IMR-90 (cell line): ENCODE results near the gene CMTM1. TPM values are rescaled to one million over a fixed set of nuclear protein-coding genes. Genes with fewer than 3 reads are reported as not detected.

ENCODE experiments used
- ATAC-seq: fragments of 200-7000 bp; cut with Tn5 transposase; 2 replicates; pipeline ENCODE4 v1.9.1; 2020; ENCODE audit warnings: low read depth, mild to moderate bottlenecking, moderate library complexity
- BruUV-seq: library from RNA; stranded (reverse); fragments of 400-500 nt; replicated peaks from 2 replicates; lab custom pipeline; 2021; lab: Mats Ljungman, UMichigan
- CTCF ChIA-PET: fragments of 300-600 bp; formaldehyde crosslinking; extraction: SDS; loops from one replicate; lab custom pipeline; 2021; ENCODE audit warnings: antibody characterized with exemption; lab: Yijun Ruan, JAX
- POLR2A ChIA-PET: fragments of 300-600 bp; sonication (Branson Sonifier 250); formaldehyde crosslinking; loops from one replicate; lab custom pipeline; 2022; ENCODE audit warnings: antibody characterized with exemption; ENCODE audit not compliant: unreplicated experiment; lab: Charles Lee
- DNase-seq: peaks from one replicate; pipeline ENCODE4 v3.0.0; 2013
- H2AFZ ChIP-seq: replicated peaks from 2 replicates; pipeline ENCODE3; 2013; ENCODE audit warnings: low read length, mild to moderate bottlenecking; ENCODE audit not compliant: poor library complexity
- H2AK5ac ChIP-seq: 2 replicates; pipeline ENCODE4 v1.6.1; 2013; ENCODE audit warnings: low read depth, low read length, inconsistent platforms
- H2AK9ac ChIP-seq: replicated peaks from 2 replicates; pipeline ENCODE3; 2013; ENCODE audit warnings: mild to moderate bottlenecking, low read depth, low read length, moderate library complexity; ENCODE audit not compliant: poor library complexity
- H2BK120ac ChIP-seq: 2 replicates; pipeline ENCODE4 v1.6.1; 2013; ENCODE audit warnings: low read depth, low read length, inconsistent platforms
- H2BK15ac ChIP-seq: 3 replicates; pipeline ENCODE4 v1.6.1; 2013; ENCODE audit warnings: low read depth, low read length, inconsistent platforms
- H2BK20ac ChIP-seq: 2 replicates; pipeline ENCODE4 v1.6.1; 2013; ENCODE audit warnings: low read depth, mild to moderate bottlenecking, inconsistent platforms, low read length, moderate library complexity
- H2BK5ac ChIP-seq: 2 replicates; pipeline ENCODE4 v1.6.1; 2013; ENCODE audit warnings: mild to moderate bottlenecking, low read depth, low read length, inconsistent platforms; ENCODE audit not compliant: poor library complexity, severe bottlenecking
- H3K14ac ChIP-seq: replicated peaks from 2 replicates; pipeline ENCODE4 v1.6.1; 2013; ENCODE audit warnings: low read depth, low read length, inconsistent platforms
- H3K18ac ChIP-seq: 2 replicates; pipeline ENCODE4 v1.6.1; 2013; ENCODE audit warnings: low read depth, low read length, control low read depth
- H3K23ac ChIP-seq: 2 replicates; pipeline ENCODE4 v1.6.1; 2013; ENCODE audit warnings: low read depth, low read length, inconsistent platforms
- H3K27ac ChIP-seq: 2 replicates; pipeline ENCODE4 v1.5.1; 2013; ENCODE audit warnings: mild to moderate bottlenecking, control low read depth, low read length; ENCODE audit not compliant: insufficient read depth
- H3K27me3 ChIP-seq: 2 replicates; pipeline ENCODE4 v1.6.1; 2013; ENCODE audit warnings: low read length; ENCODE audit not compliant: control insufficient read depth, insufficient read depth
- H3K36me3 ChIP-seq: 2 replicates; pipeline ENCODE4 v1.6.1; 2013; ENCODE audit warnings: low read length, mixed read lengths; ENCODE audit not compliant: control insufficient read depth, insufficient read depth
- H3K4ac ChIP-seq: 2 replicates; pipeline ENCODE4 v1.6.1; 2013; ENCODE audit warnings: low read depth, low read length, inconsistent platforms
- H3K4me1 ChIP-seq: 2 replicates; pipeline ENCODE4 v1.6.1; 2013; ENCODE audit warnings: low read length, mixed read lengths; ENCODE audit not compliant: control insufficient read depth, insufficient read depth
- H3K4me2 ChIP-seq: 2 replicates; pipeline ENCODE4 v1.6.1; 2013; ENCODE audit warnings: low read depth, mild to moderate bottlenecking, control low read depth, low read length, moderate library complexity
- H3K4me3 ChIP-seq: 2 replicates; pipeline ENCODE4 v1.5.1; 2013; ENCODE audit warnings: low read depth, mild to moderate bottlenecking, control low read depth, low read length, moderate library complexity; ENCODE audit not compliant: insufficient read depth
- H3K56ac ChIP-seq: 2 replicates; pipeline ENCODE4 v1.6.1; 2013; ENCODE audit warnings: low read length, inconsistent platforms; ENCODE audit not compliant: insufficient read depth; ENCODE audit errors: extremely low read depth
- H3K79me1 ChIP-seq, 2 experiments: 2 replicates each; pipeline ENCODE4 v1.6.1; 2013; ENCODE audit warnings: low read length in 2 of 2, inconsistent platforms in 1 of 2, low read depth in 1 of 2
- H3K9ac ChIP-seq: 2 replicates; pipeline ENCODE4 v1.6.1; 2013; ENCODE audit warnings: low read depth, low read length, control low read depth
- H3K9me1 ChIP-seq: 2 replicates; pipeline ENCODE4 v1.6.1; 2013; ENCODE audit warnings: low read length, inconsistent platforms; ENCODE audit not compliant: insufficient read depth
- H3K9me3 ChIP-seq: 2 replicates; pipeline ENCODE4 v1.6.1; 2013; ENCODE audit warnings: low read length; ENCODE audit not compliant: control insufficient read depth, insufficient read depth
- H4K20me1 ChIP-seq: 2 replicates; pipeline ENCODE4 v1.6.1; 2013; ENCODE audit warnings: low read length, inconsistent platforms; ENCODE audit not compliant: insufficient read depth
- H4K5ac ChIP-seq: 2 replicates; pipeline ENCODE4 v1.6.1; 2013; ENCODE audit warnings: mild to moderate bottlenecking, low read depth, low read length, control low read depth
- H4K8ac ChIP-seq, 2 experiments: 2 replicates each; pipeline ENCODE4 v1.6.1; 2013; ENCODE audit warnings: low read depth in 2 of 2, low read length in 2 of 2, control low read depth in 1 of 2, inconsistent platforms in 1 of 2
- H4K91ac ChIP-seq: 2 replicates; pipeline ENCODE4 v1.6.1; 2013; ENCODE audit warnings: low read depth, low read length, inconsistent platforms; ENCODE audit not compliant: insufficient read depth
- BHLHE40 ChIP-seq: fragments of 150-350 bp; IDR thresholded peaks from 2 replicates; pipeline ENCODE4 v1.6.1; 2016; ENCODE audit warnings: mild to moderate bottlenecking, low read depth, low read length
- CEBPB ChIP-seq: IDR thresholded peaks from 2 replicates; pipeline ENCODE4 v1.6.1; 2012; ENCODE audit warnings: low read depth, low read length, improper control_type of control experiment
- CTCF ChIP-seq: conservative IDR thresholded peaks from 2 replicates; pipeline ENCODE4 v1.5.1; 2012; ENCODE audit warnings: mild to moderate bottlenecking, low read depth, low read length, improper control_type of control experiment
- MAFK ChIP-seq: IDR thresholded peaks from 2 replicates; pipeline ENCODE4 v1.6.1; 2012; ENCODE audit warnings: low read depth, low read length, improper control_type of control experiment
- MAZ ChIP-seq: IDR thresholded peaks from 2 replicates; pipeline ENCODE4 v1.6.1; 2012; ENCODE audit warnings: low read depth, mild to moderate bottlenecking, low read length, improper control_type of control experiment, moderate library complexity, borderline replicate concordance
- RFX5 ChIP-seq: IDR thresholded peaks from 2 replicates; pipeline ENCODE4 v1.8.0; 2012; ENCODE audit warnings: low read depth, mild to moderate bottlenecking, low read length, moderate library complexity
- WGBS, 2 experiments: methylation state at CpG; one replicate each; pipeline versions ENCODE4 v1.1.5 to v1.1.7; 2013; ENCODE audit warnings: missing lambda C conversion rate in 2 of 2; ENCODE audit not compliant: insufficient read length in 1 of 2; ENCODE audit errors: extremely low coverage in 2 of 2; 5-methylcytosine and 5-hydroxymethylcytosine counted together
- dilution Hi-C: fragments of 300-500 bp; cut with HindIII; formaldehyde crosslinking; loops from one replicate; pipeline ENCODE4 v1.14.3; 2018; ENCODE audit warnings: low sequenced_read_pairs; ENCODE audit not compliant: unreplicated experiment
- in situ Hi-C: fragments of 300-500 bp; cut with MboI; formaldehyde crosslinking; loops from 3 replicates; pipeline ENCODE4 v1.14.3; 2019; ENCODE audit warnings: low sequenced_read_pairs, inconsistent platforms, mixed read lengths
- intact Hi-C: fragments of 100-400 bp; cut with micrococcal nuclease; formaldehyde crosslinking; loops from 2 replicates; pipeline ENCODE4 v1.10.0; 2022
- polyA plus RNA-seq, 3 experiments: library from polyadenylated mRNA; depleted of rRNA; stranded (reverse); fragments of >200 nt; gene quantifications; 2 replicates each; pipeline ENCODE4 v1.2.3, GENCODE V29; 2012; ENCODE audit warnings: low replicate concordance in 1 of 3
- total RNA-seq: library from RNA; depleted of rRNA; stranded (reverse); fragments of >200 nt; gene quantifications from 2 replicates; pipeline ENCODE4 v1.2.3, GENCODE V29; 2012
- TF ChIP-seq, protein P1 (sequence below): fragments of 150-350 bp; IDR thresholded peaks from 2 replicates; pipeline ENCODE4 v1.6.1; 2017; ENCODE audit warnings: mild to moderate bottlenecking, antibody characterized with exemption, low read length, low read depth

The CMTM1 gene
- total and polyA plus RNA-seq, 2 of the 4 experiments (the other 2 are of a cell fraction): 0.54 to 2.1 TPM

DNA sequence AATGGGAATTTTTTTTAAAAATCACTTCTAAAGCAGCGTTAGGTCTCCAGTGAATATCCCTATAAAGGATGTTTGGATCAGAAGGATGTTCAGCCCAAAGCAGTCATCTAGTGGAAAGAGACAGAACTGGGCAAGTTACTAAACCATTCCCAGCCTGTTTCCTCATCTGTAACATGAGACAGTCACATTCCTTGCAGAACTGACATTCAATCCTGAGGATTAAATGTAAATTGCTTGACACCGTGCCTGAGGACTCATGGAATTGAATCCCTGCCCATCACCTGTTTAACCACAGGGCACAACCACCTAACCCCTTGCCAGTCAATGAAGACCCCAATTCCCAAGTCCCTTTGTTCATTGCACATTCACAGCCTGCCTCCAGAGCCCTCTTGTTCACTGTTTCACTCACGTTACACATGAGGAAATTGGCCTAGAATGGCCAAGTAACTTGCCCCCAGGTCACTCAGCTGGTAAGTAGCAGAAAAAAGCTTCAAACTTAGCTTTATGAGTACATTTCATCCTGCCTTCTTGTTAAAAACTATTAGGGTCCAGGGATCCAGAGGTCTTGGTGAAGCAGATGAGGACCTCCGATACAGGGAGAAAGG is 14.5 kb downstream of the CMTM1 start (continued):
- no peak for TF ChIP-seq MAZ

DNA sequence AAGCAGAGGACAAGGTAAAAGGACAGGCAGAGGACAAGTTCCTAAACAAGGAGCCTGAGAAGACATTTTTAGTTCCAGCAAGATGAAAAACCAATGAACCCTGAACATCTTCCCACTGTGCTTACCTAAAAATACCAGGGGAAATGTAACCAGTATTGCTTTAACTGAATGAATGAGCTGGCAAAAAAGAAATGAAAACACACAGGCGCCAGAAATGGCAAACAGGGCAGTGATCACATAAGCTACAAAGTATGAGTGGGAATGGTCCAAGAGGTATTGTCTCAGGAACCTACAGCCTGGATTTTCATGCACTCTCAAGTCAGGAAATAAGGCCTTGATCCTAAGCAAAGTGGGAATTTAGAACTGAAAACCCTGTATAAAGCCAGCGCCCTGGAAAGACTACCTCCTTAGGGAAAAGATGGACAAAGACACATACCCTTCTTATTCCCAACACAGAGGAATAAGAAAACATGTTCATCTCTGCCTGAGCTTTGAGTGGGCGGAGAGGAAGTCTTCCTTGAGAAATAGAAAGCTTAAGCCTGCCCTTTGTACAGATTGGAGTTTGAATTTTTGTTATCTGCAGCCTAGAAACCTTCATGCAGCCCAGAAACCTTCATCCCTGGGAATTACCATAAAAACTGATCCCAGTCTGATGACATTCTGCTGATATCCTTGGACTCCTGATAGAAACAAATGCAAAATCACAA is 15.2 kb downstream of the CMTM1 start:
- no peaks in the 10 kb centered on the region; the same call in 1 of the 2 replicates for H4K20me1 ChIP-seq
- no peak overlapping the region for H3K9ac ChIP-seq
- ChIA-PET POLR2A (interaction anchor here (1.6 kb wide), 1 partner anchor 29 kb away, joined by 8 read pairs; the partner anchor contains the start of gene CKLF), CTCF (interaction anchor here (1.3 to 1.5 kb wide), 2 partner anchors 12 to 70 kb away, joined by 3 to 6 read pairs; no protein-coding TSS in a partner anchor)
- H3K4me1 ChIP-seq: peaks cover 17% of the 10 kb centered on the region
- H3K14ac ChIP-seq: peak overlapping the region; percentile 26; the same call in 1 of the 2 replicates
- ATAC-seq (peak; percentile 33), DNase-seq (peak; percentile 44)
- peak overlapping the region; percentile 8; the same call in 1 of the 2 replicates for H3K4ac ChIP-seq
- H2BK15ac ChIP-seq: peak overlapping the region; percentile 35; the same call in 1 of the 3 replicates
- no peaks in the 10 kb centered on the region for H3K9me3 ChIP-seq
- no peak overlapping the region for H3K27ac ChIP-seq
- H3K4me3 ChIP-seq: no peak overlapping the region
- peak overlapping the region; percentile 18 for H2BK120ac ChIP-seq
- H2BK20ac ChIP-seq: peak overlapping the region; percentile 41; the same call in 1 of the 2 replicates
- H3K23ac ChIP-seq: no peak overlapping the region; the same call in 1 of the 2 replicates
- H3K18ac ChIP-seq: no peak overlapping the region
- H3K36me3 ChIP-seq: no peaks in the 10 kb centered on the region
- no peak overlapping the region for H2BK5ac ChIP-seq
- 50% methylated on average over 1 of the region's 3 CpGs; no CpG with 5 or more reads in 1 of the 2 experiments for WGBS, 2 experiments
- H4K5ac ChIP-seq: no peak overlapping the region
- H3K4me2 ChIP-seq: peak overlapping the region; percentile 7; the same call in 1 of the 2 replicates
- no peaks in the 10 kb centered on the region for H3K79me1 ChIP-seq
- no peak overlapping the region for H2AFZ ChIP-seq
- H2AK9ac ChIP-seq: peak overlapping the region; percentile 11
- in situ Hi-C loops (no loop called here), dilution Hi-C loops (no loop called here), intact Hi-C loops (no loop called here)
- no TSS peak for BruUV-seq
- H3K9me1 ChIP-seq: no peaks in the 10 kb centered on the region; the same call in 1 of the 2 replicates
- H4K91ac ChIP-seq: no peak overlapping the region
- peak overlapping the region in 1 of 2 experiments; percentile 25; a peak in 1 of 4 replicates for H4K8ac ChIP-seq
- TF ChIP-seq, protein P1, sequence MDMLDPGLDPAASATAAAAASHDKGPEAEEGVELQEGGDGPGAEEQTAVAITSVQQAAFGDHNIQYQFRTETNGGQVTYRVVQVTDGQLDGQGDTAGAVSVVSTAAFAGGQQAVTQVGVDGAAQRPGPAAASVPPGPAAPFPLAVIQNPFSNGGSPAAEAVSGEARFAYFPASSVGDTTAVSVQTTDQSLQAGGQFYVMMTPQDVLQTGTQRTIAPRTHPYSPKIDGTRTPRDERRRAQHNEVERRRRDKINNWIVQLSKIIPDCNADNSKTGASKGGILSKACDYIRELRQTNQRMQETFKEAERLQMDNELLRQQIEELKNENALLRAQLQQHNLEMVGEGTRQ: no peak
- no peak for TF ChIP-seq CTCF
- TF ChIP-seq MAFK: 0 out of 2 replicates have a peak, but pooled peaks have one; percentile 14
- no peak for TF ChIP-seq MAZ
- TF ChIP-seq RFX5: no peak
- TF ChIP-seq CEBPB: no peak
- TF ChIP-seq BHLHE40: no peak
- H3K56ac ChIP-seq: no peak overlapping the region
- H2AK5ac ChIP-seq: peak overlapping the region; percentile 37; the same call in 1 of the 2 replicates
- H3K27me3 ChIP-seq: peaks cover 16% of the 10 kb centered on the region
